Erythroblast (primary cell): Measurements from ENCODE around the gene ADA.
"Not testable (repeated sequence)": the region's sequence is repeated elsewhere in the genome, so short reads cannot be mapped to it uniquely, and the experiment has no call there.

Experiments used
- GATA1 ChIP-seq: IDR thresholded peaks from 2 replicates; pipeline ENCODE4 v1.6.1; 2011; ENCODE audit warnings: low read depth, mild to moderate bottlenecking, control low read depth, low read length, moderate library complexity
- POLR2A ChIP-seq: IDR thresholded peaks from 2 replicates; pipeline ENCODE4 v1.6.1; 2011; ENCODE audit warnings: mild to moderate bottlenecking, low read length

DNA sequence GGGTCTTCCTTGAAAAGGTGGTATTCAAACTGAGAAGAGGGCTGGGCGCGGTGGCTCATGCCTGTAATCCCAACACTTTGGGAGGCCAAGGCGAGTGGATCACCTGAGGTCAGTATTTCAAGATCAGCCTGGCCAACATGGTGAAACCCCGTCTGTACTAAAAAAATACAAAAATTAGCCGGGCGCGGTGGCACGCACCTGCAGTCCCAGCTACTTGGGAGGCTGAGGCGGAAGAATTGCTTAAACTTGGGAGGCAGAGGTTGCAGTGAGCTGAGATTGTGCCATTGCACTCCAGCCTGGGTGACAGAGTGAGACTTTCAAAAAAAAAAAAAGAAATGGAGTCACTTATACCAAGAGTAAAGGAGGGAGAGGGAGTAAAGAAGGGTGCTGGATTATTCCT lies 63.2 kb downstream of the ADA start:
- not testable (repeated sequence) for TF ChIP-seq POLR2A, GATA1
